Measurements from ENCODE around the gene HOXB4.

The HOXB4 gene

DNA sequence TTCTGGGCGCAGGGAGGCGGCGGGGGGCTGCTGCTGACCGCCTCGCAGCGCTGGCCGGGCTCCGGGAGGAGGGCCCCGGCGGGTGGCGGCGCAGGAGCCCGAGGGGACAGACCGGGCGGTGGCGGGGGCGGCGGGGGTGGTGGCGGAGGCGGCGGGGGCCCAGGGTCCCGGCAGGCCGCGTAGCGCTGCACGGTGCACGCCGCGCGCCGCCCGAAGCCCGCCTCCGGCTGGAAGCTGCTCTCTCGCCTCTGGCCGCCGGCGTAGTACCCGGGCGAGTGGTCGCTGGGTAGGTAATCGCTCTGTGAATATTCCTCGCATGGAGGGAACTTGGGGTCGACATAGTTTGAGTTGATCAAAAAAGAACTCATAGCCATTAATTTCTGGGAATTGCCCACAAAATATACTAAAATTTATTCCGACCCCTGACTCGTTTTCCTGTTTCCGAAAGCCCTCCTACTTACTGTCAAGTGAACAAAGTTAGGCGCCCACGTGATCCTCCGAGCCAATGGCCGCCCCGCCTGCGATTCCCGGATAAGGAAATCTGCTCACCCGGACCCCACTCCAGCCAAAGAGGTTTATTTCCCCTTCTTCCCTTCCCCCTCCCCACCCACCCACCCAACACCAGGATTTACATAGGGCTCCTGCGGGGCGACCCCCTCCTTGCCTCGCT is at the start of gene HOXB4:
TSS of gene HOXB4 (minus strand) at position 405 of the 670 bp plus-strand sequence. CDS start at position 374, 31 bp downstream.
- peak; percentile 74 for DNase-seq (ENCODE audit: low spot score)

GRCh38 chr17:48627118-48627597 is 49.0 kb upstream of the HOXB4 start:
- DNase-seq (ENCODE audit: low spot score): no peak

DNA sequence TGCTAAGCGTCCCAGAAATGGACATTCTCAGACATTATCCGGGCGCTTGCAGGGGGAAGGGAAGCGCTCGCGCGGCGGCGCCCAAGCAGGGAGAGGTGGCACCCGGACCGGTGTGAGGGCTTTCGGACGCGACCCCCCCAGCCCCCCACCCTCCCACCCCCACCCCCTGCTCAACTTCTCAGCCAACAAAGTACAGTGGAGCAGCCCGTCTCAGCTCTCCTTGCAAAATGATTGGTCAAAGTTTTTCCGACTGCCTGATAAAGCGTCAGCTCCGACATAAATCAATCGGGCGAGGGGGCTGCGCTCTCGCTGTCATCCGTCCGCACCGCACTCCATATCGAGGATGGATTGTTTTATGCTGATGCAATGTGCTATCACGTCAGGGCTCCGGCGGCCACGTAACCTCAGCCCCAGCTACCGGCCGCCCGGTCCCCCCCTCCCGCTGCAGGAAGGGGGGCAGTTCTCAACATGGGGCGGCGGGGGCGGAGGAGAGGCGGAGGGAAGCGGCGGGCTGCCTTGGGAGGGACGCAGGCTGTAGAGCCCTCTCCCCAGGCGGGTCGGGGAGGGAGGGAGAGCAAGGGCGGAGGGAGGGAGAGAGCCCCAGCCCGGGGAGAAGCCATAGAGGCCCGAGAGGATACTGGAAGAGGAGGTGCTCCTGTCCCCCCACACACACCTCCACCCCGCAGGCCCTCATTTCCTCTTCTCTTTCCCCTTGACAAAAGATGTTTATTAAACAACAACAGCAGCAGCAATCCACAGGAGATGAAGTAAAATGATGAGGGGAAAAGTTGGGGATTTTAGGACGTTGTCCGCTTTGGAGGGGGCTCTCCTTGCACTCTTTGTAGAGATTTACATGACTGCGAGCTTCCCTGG is 48.3 kb upstream of the HOXB4 start, which contains the start of gene HOXB9:
TSS of gene HOXB9 (minus strand) at position 114 of the 873 bp plus-strand sequence. CDS start at position 25, 89 bp downstream.
- DNase-seq (ENCODE audit: low spot score): no peak

DNA sequence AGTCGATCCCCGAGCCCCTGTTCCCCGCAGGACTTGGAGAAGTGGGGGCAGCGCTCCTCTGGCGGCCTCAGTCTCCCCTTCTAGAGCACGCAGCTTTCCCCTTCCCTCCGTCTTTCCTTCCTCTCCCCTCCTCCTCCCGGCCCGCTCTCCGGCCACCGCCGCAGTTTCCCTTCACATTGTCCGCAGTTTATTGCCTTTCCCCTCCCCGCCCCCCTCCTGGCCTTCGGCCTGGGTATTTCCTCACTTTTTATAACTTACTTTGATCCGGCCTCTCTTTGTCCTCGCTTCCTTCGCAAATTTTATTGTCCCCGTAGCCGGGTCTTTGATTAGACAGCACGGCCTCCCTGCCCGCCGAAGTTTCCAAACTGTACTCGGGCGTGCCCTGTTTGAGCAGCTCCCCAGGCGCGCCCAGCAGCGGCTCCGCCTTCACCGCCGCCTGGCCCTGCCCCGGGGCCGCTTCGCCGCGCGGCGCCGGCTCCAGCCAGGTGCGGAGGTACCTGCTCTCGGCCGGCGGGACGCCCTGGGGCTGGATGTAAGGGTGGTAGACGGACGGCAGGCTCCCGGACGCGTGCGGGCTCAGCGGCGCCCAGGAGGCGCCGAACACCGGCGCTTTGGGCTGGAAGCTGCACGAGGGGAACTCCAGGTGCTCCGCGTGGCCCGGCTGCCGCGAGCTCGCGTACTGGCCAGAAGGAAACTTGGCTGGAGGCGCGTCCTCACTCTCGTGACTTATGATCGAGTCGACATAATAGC is 47.5 kb upstream of the HOXB4 start:
- DNase-seq (ENCODE audit: low spot score): peak; percentile 15

DNA sequence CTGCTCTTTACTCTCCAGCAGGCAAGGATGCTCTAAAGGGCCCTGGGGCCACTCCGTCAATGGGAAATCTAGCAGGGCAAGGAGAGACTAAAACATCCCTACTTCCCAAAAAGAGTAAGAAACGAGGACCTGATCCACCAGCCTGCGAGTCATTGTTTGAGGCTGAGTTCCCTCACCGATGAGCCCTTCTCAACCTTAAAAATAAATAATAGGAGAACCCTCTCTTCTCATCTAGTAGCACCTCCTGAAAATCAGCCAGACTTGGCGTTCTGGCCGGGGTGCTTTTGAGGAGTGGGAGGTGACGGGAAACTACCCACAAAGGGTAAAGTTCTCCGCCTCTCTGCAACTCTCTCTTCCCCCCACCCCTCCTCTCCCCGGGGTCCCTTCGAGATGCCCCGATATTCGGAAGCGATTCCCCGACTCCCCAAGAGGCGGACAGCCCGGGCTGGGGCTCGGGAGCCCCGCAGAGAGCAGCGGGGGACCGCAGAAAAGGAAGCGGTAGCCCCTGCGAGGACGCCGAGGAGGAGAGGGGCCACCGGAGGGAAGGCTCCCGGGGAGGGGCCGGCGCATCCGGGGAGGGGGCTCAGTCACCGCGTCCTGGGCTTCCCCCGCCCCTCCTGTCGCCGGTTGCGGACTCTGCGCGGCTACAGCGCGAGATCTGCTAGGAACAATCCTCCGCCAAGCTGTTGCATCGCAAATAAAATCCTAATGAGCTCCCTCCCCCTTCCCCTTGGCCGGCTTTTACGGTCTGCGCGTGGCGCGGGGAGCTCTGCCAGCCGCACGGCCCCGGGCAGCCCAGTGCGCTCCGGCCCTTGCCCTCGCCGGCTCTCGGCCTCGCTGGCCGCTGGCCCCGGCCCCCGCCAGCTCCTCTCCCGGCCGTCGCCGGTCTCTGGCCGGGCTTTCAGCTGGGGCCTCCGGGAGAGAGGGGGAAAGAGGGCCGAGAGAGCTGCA is 46.7 kb upstream of the HOXB4 start:
- no peak for DNase-seq (ENCODE audit: low spot score)

DNA sequence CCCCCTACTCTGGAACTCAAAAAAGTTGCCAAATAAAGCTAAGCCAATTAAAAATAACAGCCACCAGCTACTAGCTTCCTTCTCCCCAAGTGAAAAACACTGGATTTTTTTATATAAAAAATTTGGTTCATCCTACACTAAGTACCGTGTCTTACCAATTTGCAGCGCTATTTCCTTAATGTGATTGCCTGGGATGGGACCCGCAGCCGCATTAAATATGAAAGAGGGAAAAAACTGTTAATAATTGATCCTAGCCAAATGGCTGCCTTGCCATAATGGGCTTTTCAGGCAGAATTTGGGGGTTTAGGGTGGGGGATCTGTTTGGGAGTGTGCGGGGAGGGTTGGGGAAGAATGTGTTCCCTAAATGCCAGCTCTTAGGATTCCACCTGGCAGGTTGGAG is 46.0 kb upstream of the HOXB4 start:
- no peak for DNase-seq (ENCODE audit: low spot score)

DNA sequence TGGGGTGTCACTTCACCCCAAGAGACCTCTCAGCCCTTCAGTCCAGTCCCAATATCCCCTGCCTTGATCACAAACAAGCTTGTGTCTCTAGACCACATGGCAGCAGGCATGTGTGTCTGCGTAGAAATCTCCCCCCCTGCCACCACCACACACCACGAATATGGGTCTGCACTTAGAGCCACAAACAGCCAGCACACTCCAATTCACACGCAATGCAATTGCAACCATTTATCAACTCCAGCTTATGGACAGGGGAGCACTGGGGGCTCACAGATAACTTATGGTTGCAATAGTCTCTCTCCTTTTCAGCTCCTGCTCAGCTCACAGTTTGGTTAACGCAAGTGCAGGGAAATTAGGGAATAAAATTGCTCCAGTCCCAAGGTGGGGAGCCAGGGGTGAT is 45.4 kb upstream of the HOXB4 start:
- DNase-seq (ENCODE audit: low spot score): no peak

GRCh38 chr17:48622857-48623256 is 44.7 kb upstream of the HOXB4 start:
- no peak for DNase-seq (ENCODE audit: low spot score)

GRCh38 chr17:48621410-48622392 is 43.6 kb upstream of the HOXB4 start:
- DNase-seq (ENCODE audit: low spot score): no peak

- DNase-seq (ENCODE audit: low spot score): no peak
Measured at GRCh38 chr17:48620461-48621139, 42.5 kb upstream of the HOXB4 start.

- DNase-seq (ENCODE audit: low spot score): no peak
Measured at GRCh38 chr17:48619826-48620449, 41.8 kb upstream of the HOXB4 start.

- peak; percentile 85 for DNase-seq (ENCODE audit: low spot score)
Measured at GRCh38 chr17:48618256-48618896, 40.2 kb upstream of the HOXB4 start.

- no peak for DNase-seq (ENCODE audit: low spot score)
Measured at GRCh38 chr17:48617471-48618255, 39.5 kb upstream of the HOXB4 start.

GRCh38 chr17:48616717-48617470 is 38.7 kb upstream of the HOXB4 start:
- DNase-seq (ENCODE audit: low spot score): no peak

DNA sequence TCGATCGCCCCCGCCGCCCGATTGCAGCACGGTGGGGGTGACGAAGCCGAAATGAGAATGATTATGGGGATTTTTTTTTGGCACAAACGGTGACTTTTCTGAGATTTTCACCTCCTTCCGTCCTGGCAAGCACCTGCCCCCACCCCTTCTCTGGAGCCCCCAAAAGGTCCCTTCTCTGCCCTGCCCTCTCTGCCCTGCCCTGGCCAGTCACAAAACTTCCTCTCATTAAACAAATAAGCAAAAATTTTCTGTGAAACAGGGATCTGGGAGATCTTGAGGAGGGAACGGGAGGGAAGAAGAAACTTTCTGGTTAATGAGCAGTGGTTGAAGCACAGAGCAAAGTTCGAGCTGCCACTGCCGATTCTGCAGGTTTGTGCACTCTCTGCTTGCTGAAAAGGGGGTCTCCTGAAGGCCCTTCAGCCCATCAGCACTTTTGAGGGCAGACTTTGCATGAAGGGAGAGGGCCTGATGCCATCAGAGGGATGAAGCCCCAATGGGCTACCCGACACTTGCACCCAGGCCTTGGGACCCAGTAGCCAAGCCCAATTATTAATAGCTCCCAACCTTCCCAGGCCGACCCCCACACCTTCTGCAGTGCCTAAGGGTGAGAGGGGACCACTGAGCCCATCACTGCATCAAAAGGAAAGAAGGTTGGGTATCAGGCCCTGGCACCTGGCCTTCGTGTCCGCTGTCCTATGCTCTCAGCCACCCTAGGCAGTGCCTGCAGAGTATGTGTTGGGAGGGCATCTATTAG is 38.0 kb upstream of the HOXB4 start:
- DNase-seq (ENCODE audit: low spot score): no peak

Data from activated CD4-positive, alpha-beta T cell treated with anti-CD3 and anti-CD28 coated beads, Interleukin-2, Interleukin-4, amounts not matched to agents 100 ng/mL and 50 ng/mL, durations not matched to agents 16 hours and 8 hours (primary cell).